ENCODE data around the gene PRORP. TPM values are rescaled to one million over a fixed set of nuclear protein-coding genes. Genes with fewer than 3 reads are reported as not detected.

Gene PRORP
- total and polyA plus RNA-seq, 2 of the 13 experiments (the other 11 are each of a cell fraction or from before 2014, with no cell fraction given) = 48.9 to 88.7 TPM

DNA sequence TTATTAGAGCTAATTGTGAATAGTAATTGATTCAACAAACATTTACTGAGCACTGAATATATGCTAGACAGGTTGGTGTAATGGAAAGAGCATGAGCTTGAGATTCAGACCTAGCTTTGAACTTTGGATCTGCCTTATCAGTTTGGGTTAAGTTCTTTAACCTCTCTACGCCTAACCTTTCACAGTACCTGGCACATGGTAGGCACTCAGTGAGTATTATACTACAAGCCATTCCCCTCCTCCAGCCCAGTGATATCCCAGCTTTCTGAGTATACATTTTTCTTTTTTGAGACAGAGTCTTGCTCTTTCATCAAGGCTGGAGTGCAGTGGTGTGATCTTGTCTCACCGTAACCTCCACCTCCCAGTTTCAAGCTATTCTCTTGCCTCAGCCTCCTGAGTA is 44.3 kb upstream of the PRORP start (continued):
- TF ChIP-seq, protein P1, sequence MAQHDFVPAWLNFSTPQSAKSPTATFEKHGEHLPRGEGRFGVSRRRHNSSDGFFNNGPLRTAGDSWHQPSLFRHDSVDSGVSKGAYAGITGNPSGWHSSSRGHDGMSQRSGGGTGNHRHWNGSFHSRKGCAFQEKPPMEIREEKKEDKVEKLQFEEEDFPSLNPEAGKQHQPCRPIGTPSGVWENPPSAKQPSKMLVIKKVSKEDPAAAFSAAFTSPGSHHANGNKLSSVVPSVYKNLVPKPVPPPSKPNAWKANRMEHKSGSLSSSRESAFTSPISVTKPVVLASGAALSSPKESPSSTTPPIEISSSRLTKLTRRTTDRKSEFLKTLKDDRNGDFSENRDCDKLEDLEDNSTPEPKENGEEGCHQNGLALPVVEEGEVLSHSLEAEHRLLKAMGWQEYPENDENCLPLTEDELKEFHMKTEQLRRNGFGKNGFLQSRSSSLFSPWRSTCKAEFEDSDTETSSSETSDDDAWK (CRISPR knock-in tag; IDR thresholded peaks at IDR 0.05) = no peak
- TF ChIP-seq, protein P2, sequence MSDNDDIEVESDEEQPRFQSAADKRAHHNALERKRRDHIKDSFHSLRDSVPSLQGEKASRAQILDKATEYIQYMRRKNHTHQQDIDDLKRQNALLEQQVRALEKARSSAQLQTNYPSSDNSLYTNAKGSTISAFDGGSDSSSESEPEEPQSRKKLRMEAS (IDR thresholded peaks at IDR 0.05) = peak; percentile 87
- TF ChIP-seq ZNF354B (CRISPR knock-in tag; IDR thresholded peaks at IDR 0.05) (no peak), ZKSCAN5 (CRISPR knock-in tag; IDR thresholded peaks at IDR 0.05) (no peak), ZNF589 (CRISPR knock-in tag; conservative IDR thresholded peaks at IDR 0.05) (no peak), SETDB1 (CRISPR knock-in tag; IDR thresholded peaks at IDR 0.05; ENCODE audit: borderline replicate concordance) (no peak), ZNF441 (CRISPR knock-in tag; IDR thresholded peaks at IDR 0.05; ENCODE audit: borderline replicate concordance) (no peak), ZNF205 (CRISPR knock-in tag; IDR thresholded peaks at IDR 0.05) (peak; percentile 99), ZNF761 (CRISPR knock-in tag; conservative IDR thresholded peaks at IDR 0.05) (0 out of 2 replicates have a peak, but pooled peaks have one; percentile 64), XBP1 (CRISPR knock-in tag; IDR thresholded peaks at IDR 0.05) (no peak), ZNF605 (CRISPR knock-in tag; IDR thresholded peaks at IDR 0.05) (no peak), ZMYM3 (CRISPR knock-in tag; IDR thresholded peaks at IDR 0.05) (peak; percentile 81), NFIB (CRISPR knock-in tag; IDR thresholded peaks at IDR 0.05; ENCODE audit: borderline replicate concordance) (no peak), FOXO1 (CRISPR knock-in tag; IDR thresholded peaks at IDR 0.05) (no peak), THYN1 (CRISPR knock-in tag; IDR thresholded peaks at IDR 0.05; ENCODE audit: borderline replicate concordance, low read depth) (no peak)
- TF ChIP-seq, protein P3, sequence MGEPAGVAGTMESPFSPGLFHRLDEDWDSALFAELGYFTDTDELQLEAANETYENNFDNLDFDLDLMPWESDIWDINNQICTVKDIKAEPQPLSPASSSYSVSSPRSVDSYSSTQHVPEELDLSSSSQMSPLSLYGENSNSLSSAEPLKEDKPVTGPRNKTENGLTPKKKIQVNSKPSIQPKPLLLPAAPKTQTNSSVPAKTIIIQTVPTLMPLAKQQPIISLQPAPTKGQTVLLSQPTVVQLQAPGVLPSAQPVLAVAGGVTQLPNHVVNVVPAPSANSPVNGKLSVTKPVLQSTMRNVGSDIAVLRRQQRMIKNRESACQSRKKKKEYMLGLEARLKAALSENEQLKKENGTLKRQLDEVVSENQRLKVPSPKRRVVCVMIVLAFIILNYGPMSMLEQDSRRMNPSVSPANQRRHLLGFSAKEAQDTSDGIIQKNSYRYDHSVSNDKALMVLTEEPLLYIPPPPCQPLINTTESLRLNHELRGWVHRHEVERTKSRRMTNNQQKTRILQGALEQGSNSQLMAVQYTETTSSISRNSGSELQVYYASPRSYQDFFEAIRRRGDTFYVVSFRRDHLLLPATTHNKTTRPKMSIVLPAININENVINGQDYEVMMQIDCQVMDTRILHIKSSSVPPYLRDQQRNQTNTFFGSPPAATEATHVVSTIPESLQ (CRISPR knock-in tag; conservative IDR thresholded peaks at IDR 0.05) = no peak
- TF ChIP-seq, protein P4, sequence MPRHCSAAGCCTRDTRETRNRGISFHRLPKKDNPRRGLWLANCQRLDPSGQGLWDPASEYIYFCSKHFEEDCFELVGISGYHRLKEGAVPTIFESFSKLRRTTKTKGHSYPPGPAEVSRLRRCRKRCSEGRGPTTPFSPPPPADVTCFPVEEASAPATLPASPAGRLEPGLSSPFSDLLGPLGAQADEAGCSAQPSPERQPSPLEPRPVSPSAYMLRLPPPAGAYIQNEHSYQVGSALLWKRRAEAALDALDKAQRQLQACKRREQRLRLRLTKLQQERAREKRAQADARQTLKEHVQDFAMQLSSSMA (CRISPR knock-in tag; IDR thresholded peaks at IDR 0.05) = no peak
- TF ChIP-seq, protein P5, sequence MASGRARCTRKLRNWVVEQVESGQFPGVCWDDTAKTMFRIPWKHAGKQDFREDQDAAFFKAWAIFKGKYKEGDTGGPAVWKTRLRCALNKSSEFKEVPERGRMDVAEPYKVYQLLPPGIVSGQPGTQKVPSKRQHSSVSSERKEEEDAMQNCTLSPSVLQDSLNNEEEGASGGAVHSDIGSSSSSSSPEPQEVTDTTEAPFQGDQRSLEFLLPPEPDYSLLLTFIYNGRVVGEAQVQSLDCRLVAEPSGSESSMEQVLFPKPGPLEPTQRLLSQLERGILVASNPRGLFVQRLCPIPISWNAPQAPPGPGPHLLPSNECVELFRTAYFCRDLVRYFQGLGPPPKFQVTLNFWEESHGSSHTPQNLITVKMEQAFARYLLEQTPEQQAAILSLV (CRISPR knock-in tag; IDR thresholded peaks at IDR 0.05; ENCODE audit: borderline replicate concordance) = no peak
- TF ChIP-seq, protein P6, sequence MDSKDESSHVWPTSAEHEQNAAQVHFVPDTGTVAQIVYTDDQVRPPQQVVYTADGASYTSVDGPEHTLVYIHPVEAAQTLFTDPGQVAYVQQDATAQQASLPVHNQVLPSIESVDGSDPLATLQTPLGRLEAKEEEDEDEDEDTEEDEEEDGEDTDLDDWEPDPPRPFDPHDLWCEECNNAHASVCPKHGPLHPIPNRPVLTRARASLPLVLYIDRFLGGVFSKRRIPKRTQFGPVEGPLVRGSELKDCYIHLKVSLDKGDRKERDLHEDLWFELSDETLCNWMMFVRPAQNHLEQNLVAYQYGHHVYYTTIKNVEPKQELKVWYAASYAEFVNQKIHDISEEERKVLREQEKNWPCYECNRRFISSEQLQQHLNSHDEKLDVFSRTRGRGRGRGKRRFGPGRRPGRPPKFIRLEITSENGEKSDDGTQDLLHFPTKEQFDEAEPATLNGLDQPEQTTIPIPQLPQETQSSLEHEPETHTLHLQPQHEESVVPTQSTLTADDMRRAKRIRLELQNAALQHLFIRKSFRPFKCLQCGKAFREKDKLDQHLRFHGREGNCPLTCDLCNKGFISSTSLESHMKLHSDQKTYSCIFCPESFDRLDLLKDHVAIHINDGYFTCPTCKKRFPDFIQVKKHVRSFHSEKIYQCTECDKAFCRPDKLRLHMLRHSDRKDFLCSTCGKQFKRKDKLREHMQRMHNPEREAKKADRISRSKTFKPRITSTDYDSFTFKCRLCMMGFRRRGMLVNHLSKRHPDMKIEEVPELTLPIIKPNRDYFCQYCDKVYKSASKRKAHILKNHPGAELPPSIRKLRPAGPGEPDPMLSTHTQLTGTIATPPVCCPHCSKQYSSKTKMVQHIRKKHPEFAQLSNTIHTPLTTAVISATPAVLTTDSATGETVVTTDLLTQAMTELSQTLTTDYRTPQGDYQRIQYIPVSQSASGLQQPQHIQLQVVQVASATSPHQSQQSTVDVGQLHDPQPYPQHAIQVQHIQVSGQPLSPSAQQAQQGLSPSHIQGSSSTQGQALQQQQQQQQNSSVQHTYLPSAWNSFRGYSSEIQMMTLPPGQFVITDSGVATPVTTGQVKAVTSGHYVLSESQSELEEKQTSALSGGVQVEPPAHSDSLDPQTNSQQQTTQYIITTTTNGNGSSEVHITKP (CRISPR knock-in tag; IDR thresholded peaks at IDR 0.05; ENCODE audit: low read depth) = no peak
- TF ChIP-seq, protein P7, sequence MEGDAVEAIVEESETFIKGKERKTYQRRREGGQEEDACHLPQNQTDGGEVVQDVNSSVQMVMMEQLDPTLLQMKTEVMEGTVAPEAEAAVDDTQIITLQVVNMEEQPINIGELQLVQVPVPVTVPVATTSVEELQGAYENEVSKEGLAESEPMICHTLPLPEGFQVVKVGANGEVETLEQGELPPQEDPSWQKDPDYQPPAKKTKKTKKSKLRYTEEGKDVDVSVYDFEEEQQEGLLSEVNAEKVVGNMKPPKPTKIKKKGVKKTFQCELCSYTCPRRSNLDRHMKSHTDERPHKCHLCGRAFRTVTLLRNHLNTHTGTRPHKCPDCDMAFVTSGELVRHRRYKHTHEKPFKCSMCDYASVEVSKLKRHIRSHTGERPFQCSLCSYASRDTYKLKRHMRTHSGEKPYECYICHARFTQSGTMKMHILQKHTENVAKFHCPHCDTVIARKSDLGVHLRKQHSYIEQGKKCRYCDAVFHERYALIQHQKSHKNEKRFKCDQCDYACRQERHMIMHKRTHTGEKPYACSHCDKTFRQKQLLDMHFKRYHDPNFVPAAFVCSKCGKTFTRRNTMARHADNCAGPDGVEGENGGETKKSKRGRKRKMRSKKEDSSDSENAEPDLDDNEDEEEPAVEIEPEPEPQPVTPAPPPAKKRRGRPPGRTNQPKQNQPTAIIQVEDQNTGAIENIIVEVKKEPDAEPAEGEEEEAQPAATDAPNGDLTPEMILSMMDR (CRISPR knock-in tag; IDR thresholded peaks at IDR 0.05) = no peak

Data from HepG2 (cell line).